Endothelial cell of umbilical vein (primary cell): ENCODE data around the gene B3GAT2. TPM values are rescaled to one million over a fixed set of nuclear protein-coding genes. Genes with fewer than 3 reads are reported as not detected.

Experiments
- BruUV-seq: library from RNA; stranded (reverse); fragments of 400-500 nt; replicated peaks from 2 replicates; lab custom pipeline; 2021; lab: Mats Ljungman, UMichigan
- CTCF ChIA-PET: fragments of 300-600, 350-600 bp; sonication (Branson Sonifier 250); formaldehyde crosslinking; loops from one replicate; lab custom pipeline; 2021; ENCODE audit warnings: antibody characterized with exemption, inconsistent platforms; lab: Charles Lee
- POLR2A ChIA-PET: fragments of 300-600, 350-600 bp; sonication (Branson Sonifier 250); formaldehyde crosslinking; loops from one replicate; lab custom pipeline; 2021; ENCODE audit warnings: antibody characterized with exemption, inconsistent platforms; lab: Charles Lee
- DNase-seq: peaks from one replicate; pipeline ENCODE4 v3.0.0-alpha.2; 2011; ENCODE audit warnings: low read depth, low spot score
- FAIRE-seq: peaks from 2 replicates; lab custom pipeline; 2011; peaks lifted over from hg19 to GRCh38; lab: Jason Lieb, UNC
- H2AFZ ChIP-seq: 2 replicates; pipeline ENCODE4 v1.6.0; 2012; ENCODE audit warnings: low read depth, low read length, control low read depth, inconsistent platforms
- H3K27ac ChIP-seq: 2 replicates; pipeline ENCODE4 v1.5.1; 2011; ENCODE audit warnings: low read depth, mild to moderate bottlenecking, control low read depth, low read length, moderate library complexity; ENCODE audit not compliant: insufficient read depth
- H3K27me3 ChIP-seq, 2 experiments: 2 replicates each; pipeline versions ENCODE4 v1.6.0 to v1.6.1; 2011; ENCODE audit warnings: low read length in 2 of 2, mixed read lengths in 1 of 2; ENCODE audit not compliant: control insufficient read depth in 2 of 2, insufficient read depth in 2 of 2
- H3K36me3 ChIP-seq, 2 experiments: 2 replicates in 1 of 2; 3 replicates in 1 of 2; pipeline ENCODE4 v1.5.1; 2011; ENCODE audit warnings: low read length in 2 of 2, mild to moderate bottlenecking in 1 of 2, moderate library complexity in 1 of 2; ENCODE audit not compliant: control insufficient read depth in 2 of 2, insufficient read depth in 2 of 2; ENCODE audit errors: extremely low read depth in 1 of 2
- H3K4me1 ChIP-seq: 3 replicates; pipeline ENCODE4 v1.5.1; 2011; ENCODE audit warnings: mild to moderate bottlenecking, low read length; ENCODE audit not compliant: control insufficient read depth, insufficient read depth; ENCODE audit errors: extremely low read depth
- H3K4me2 ChIP-seq: 2 replicates; pipeline ENCODE4 v1.6.1; 2011; ENCODE audit warnings: low read length, control low read depth, mixed read lengths; ENCODE audit not compliant: insufficient read depth
- H3K4me3 ChIP-seq, 3 experiments: fragments of 200-600 bp in 1 of 3; sonication (generic), shearing (Covaris generic) in 1 of 3; replicated peaks in 1 of 3; 2 replicates each; pipeline ENCODE4 v1.5.1; 2011 to 2016; ENCODE audit warnings: control low read depth in 3 of 3, low read length in 3 of 3, mild to moderate bottlenecking in 2 of 3, inconsistent platforms in 1 of 3, low read depth in 1 of 3, moderate library complexity in 1 of 3; ENCODE audit not compliant: insufficient read depth in 1 of 3
- H3K79me2 ChIP-seq: 2 replicates; pipeline ENCODE4 v1.6.0; 2012; ENCODE audit warnings: low read length, inconsistent platforms; ENCODE audit not compliant: control insufficient read depth, insufficient read depth
- H3K9ac ChIP-seq: replicated peaks from 2 replicates; pipeline ENCODE3; 2011; ENCODE audit warnings: low read length, control low read depth; ENCODE audit not compliant: insufficient read depth; ENCODE audit errors: extremely low read depth
- H3K9me1 ChIP-seq: replicated peaks from 3 replicates; pipeline ENCODE4 v1.6.0; 2011; ENCODE audit warnings: mild to moderate bottlenecking, low read length; ENCODE audit not compliant: control insufficient read depth, insufficient read depth; ENCODE audit errors: extremely low read depth
- H3K9me3 ChIP-seq: replicated peaks from 2 replicates; pipeline ENCODE4 v1.5.1; 2012; ENCODE audit warnings: low read length, inconsistent platforms; ENCODE audit not compliant: control insufficient read depth, insufficient read depth
- H4K20me1 ChIP-seq: replicated peaks from 2 replicates; pipeline ENCODE3; 2011; ENCODE audit warnings: mild to moderate bottlenecking, low read length; ENCODE audit not compliant: control insufficient read depth, insufficient read depth; ENCODE audit errors: extremely low read depth
- CTCF ChIP-seq, 2 donors: IDR thresholded peaks; 1 replicate in 1 of 2; 2 replicates in 1 of 2; pipeline ENCODE4 v1.5.1; 2011; ENCODE audit warnings: low read length in 2 of 2, mild to moderate bottlenecking in 2 of 2, moderate library complexity in 2 of 2, control low read depth in 1 of 2, inconsistent platforms in 1 of 2, low read depth in 1 of 2; ENCODE audit not compliant: insufficient read depth in 1 of 2; ENCODE audit errors: extremely low read depth in 1 of 2
- EZH2 ChIP-seq: IDR thresholded peaks from 2 replicates; pipeline ENCODE4 v1.6.1; 2012; ENCODE audit warnings: borderline replicate concordance, low read depth, mild to moderate bottlenecking, moderate library complexity, low read length, inconsistent platforms; ENCODE audit not compliant: severe bottlenecking
- FOS ChIP-seq: IDR thresholded peaks from 2 replicates; pipeline ENCODE4 v1.6.1; 2011; ENCODE audit warnings: mild to moderate bottlenecking, low read length, moderate library complexity, borderline replicate concordance; ENCODE audit not compliant: insufficient read depth
- GATA2 ChIP-seq: IDR thresholded peaks from 2 replicates; pipeline ENCODE4 v1.7.0; 2011; ENCODE audit warnings: low read depth, mild to moderate bottlenecking, moderate library complexity, mixed read lengths, low read length; ENCODE audit not compliant: insufficient read length, insufficient read depth
- JUN ChIP-seq: IDR thresholded peaks from 2 replicates; pipeline ENCODE4 v1.6.1; 2011; ENCODE audit warnings: borderline replicate concordance, low read depth; ENCODE audit not compliant: insufficient read length, insufficient read depth
- MAX ChIP-seq: IDR thresholded peaks from 2 replicates; pipeline ENCODE4 v1.6.1; 2011; ENCODE audit not compliant: insufficient read depth, insufficient read length
- MYC ChIP-seq: IDR thresholded peaks from one replicate; pipeline ENCODE4 v1.6.1; 2011; ENCODE audit warnings: mild to moderate bottlenecking, low read depth, low read length
- POLR2A ChIP-seq: IDR thresholded peaks from 2 replicates; pipeline ENCODE4 v1.6.1; 2012; ENCODE audit warnings: low read depth, mild to moderate bottlenecking, control low read depth, low read length
- POLR2AphosphoS5 ChIP-seq: IDR thresholded peaks from 2 replicates; pipeline ENCODE4 v1.6.1; 2012; ENCODE audit warnings: low read depth, mild to moderate bottlenecking, control low read depth, low read length, moderate library complexity; ENCODE audit not compliant: insufficient read depth
- dilution Hi-C: fragments of 300-500 bp; cut with MboI; formaldehyde crosslinking; loops from one replicate; pipeline ENCODE4 v1.15.0; 2019; ENCODE audit warnings: low sequenced_read_pairs; ENCODE audit not compliant: extremely low pct_ligation_motif_present
- intact Hi-C: fragments of 100-400 bp; cut with micrococcal nuclease; formaldehyde crosslinking; loops from one replicate; pipeline ENCODE4 v1.10.0; 2022
- polyA plus RNA-seq, 4 experiments: library from polyadenylated mRNA; depleted of rRNA in 3 of 4; stranded (reverse) in 3 of 4; unstranded in 1 of 4; fragments of >200 nt; gene quantifications; 2 replicates each; pipeline versions ENCODE4 v1.2.1 to v1.2.3, GENCODE V29; 2011 to 2012; ENCODE audit warnings: missing spikeins in 1 of 4
- total RNA-seq: library from RNA; stranded (reverse); gene quantifications from 2 replicates; pipeline ENCODE4 v1.2.3, GENCODE V29; 2021

Gene B3GAT2
- total and polyA plus RNA-seq, 2 donors (not counting 3 experiments of a cell fraction or from before 2014, with no cell fraction given): not detected

- Histone ChIP-seq H3K9ac (no peak overlapping the region), H2AFZ (no peak overlapping the region), H3K9me3 (no peaks in the 10 kb centered on the region), H4K20me1 (no peaks in the 10 kb centered on the region), H3K27me3 (no peaks in the 10 kb centered on the region), H3K4me3 (no peak overlapping the region), H3K27ac (no peak overlapping the region), H3K4me1 (no peaks in the 10 kb centered on the region), H3K4me2 (no peak overlapping the region), H3K79me2 (no peaks in the 10 kb centered on the region), H3K36me3 (no peaks in the 10 kb centered on the region), H3K9me1 (no peaks in the 10 kb centered on the region)
- ChIA-PET POLR2A (no interaction called here), CTCF (no interaction called here)
- TF ChIP-seq POLR2A: no peak
- no peak for TF ChIP-seq POLR2AphosphoS5
- TF ChIP-seq FOS: no peak
- TF ChIP-seq MYC: no peak
- no peak for TF ChIP-seq EZH2
- no peak for TF ChIP-seq CTCF (IDR thresholded peaks at IDR 0.05; ENCODE audit: extremely low read depth in 1 of 2, insufficient read depth in 1 of 2, low read depth in 1 of 2, low read length in 2 of 2)
- TF ChIP-seq MAX: no peak
- no peak for TF ChIP-seq GATA2
- TF ChIP-seq JUN: no peak
- FAIRE-seq (no peak), DNase-seq (no peak)
- intact Hi-C loops: no loop called here
- dilution Hi-C loops: no loop called here
- BruUV-seq: no TSS peak
Measured at GRCh38 chr6:70985156-70985555, 28.3 kb upstream of the B3GAT2 start.
